ENCODE measurements around the gene SPATA20. TPM values are rescaled to one million over a fixed set of nuclear protein-coding genes. Genes with fewer than 3 reads are reported as not detected.

Gene SPATA20
- total RNA-seq, 1 donor from 2014 or later = 71.7 TPM

GRCh38 chr17:50537721-50538548, 9.0 kb upstream of the SPATA20 start:
- Mint-ChIP-seq H3K9me3 (no peaks in the 10 kb centered on the region), H3K36me3 (peaks cover 8% of the 10 kb centered on the region), H3K27ac (no peak overlapping the region), H3K4me3 (no peak overlapping the region), H3K27me3 (ENCODE audit: low read depth) (peaks cover 7% of the 10 kb centered on the region), H3K4me1 (peaks cover 36% of the 10 kb centered on the region)
- no peak for DNase-seq (ENCODE audit: low spot score in 2 of 2, unreplicated experiment in 2 of 2)
- no peak for TF ChIP-seq CTCF (IDR thresholded peaks at IDR 0.05; ENCODE audit: unreplicated experiment)

- no peaks in the 10 kb centered on the region for H3K9me3 Mint-ChIP-seq
- TF ChIP-seq CTCF (IDR thresholded peaks at IDR 0.05; ENCODE audit: unreplicated experiment) = no peak
- H3K36me3 Mint-ChIP-seq = peaks cover 8% of the 10 kb centered on the region
- H3K27me3 Mint-ChIP-seq (ENCODE audit: low read depth) = peaks cover under 1% of the 10 kb centered on the region
- DNase-seq (ENCODE audit: low spot score in 2 of 2, unreplicated experiment in 2 of 2) = no peak
- H3K4me1 Mint-ChIP-seq = peaks cover 34% of the 10 kb centered on the region
- no peak overlapping the region for H3K27ac Mint-ChIP-seq
- no peak overlapping the region for H3K4me3 Mint-ChIP-seq
These were observed 8.2 kb upstream of the SPATA20 start for GRCh38 chr17:50538549-50539410.

GRCh38 chr17:50539762-50540559, 7.0 kb upstream of the SPATA20 start:
- TF ChIP-seq CTCF (IDR thresholded peaks at IDR 0.05; ENCODE audit: unreplicated experiment) = no peak
- H3K9me3 Mint-ChIP-seq = no peaks in the 10 kb centered on the region
- H3K4me1 Mint-ChIP-seq = peaks cover 23% of the 10 kb centered on the region
- DNase-seq (ENCODE audit: low spot score in 2 of 2, unreplicated experiment in 2 of 2) = no peak
- H3K27me3 Mint-ChIP-seq (ENCODE audit: low read depth) = no peaks in the 10 kb centered on the region
- no peak overlapping the region for H3K4me3 Mint-ChIP-seq
- H3K27ac Mint-ChIP-seq = no peak overlapping the region
- peaks cover 8% of the 10 kb centered on the region for H3K36me3 Mint-ChIP-seq

- TF ChIP-seq CTCF (IDR thresholded peaks at IDR 0.05; ENCODE audit: unreplicated experiment) = no peak
- Mint-ChIP-seq H3K27me3 (ENCODE audit: low read depth) (no peaks in the 10 kb centered on the region), H3K9me3 (no peaks in the 10 kb centered on the region), H3K36me3 (peaks cover 8% of the 10 kb centered on the region), H3K4me3 (peak overlapping the region; percentile 66), H3K4me1 (peaks cover 16% of the 10 kb centered on the region), H3K27ac (no peak overlapping the region)
- DNase-seq (ENCODE audit: low spot score in 2 of 2, unreplicated experiment in 2 of 2) = no peak
These were observed 6.2 kb upstream of the SPATA20 start for GRCh38 chr17:50540560-50541401.

GRCh38 chr17:50541402-50541715, 5.6 kb upstream of the SPATA20 start:
- no peak overlapping the region for H3K27ac Mint-ChIP-seq
- no peak for DNase-seq (ENCODE audit: low spot score in 2 of 2, unreplicated experiment in 2 of 2)
- no peaks in the 10 kb centered on the region for H3K9me3 Mint-ChIP-seq
- H3K4me1 Mint-ChIP-seq = peaks cover 16% of the 10 kb centered on the region
- H3K27me3 Mint-ChIP-seq (ENCODE audit: low read depth) = peaks cover 3% of the 10 kb centered on the region
- TF ChIP-seq CTCF (IDR thresholded peaks at IDR 0.05; ENCODE audit: unreplicated experiment) = no peak
- peak overlapping the region; percentile 66 for H3K4me3 Mint-ChIP-seq
- H3K36me3 Mint-ChIP-seq = peaks cover 4% of the 10 kb centered on the region

Data from mesothelial cell of epicardium (in vitro differentiated cells).